ENCODE measurements around the gene ADAM15. TPM values are rescaled to one million over a fixed set of nuclear protein-coding genes. Genes with fewer than 3 reads are reported as not detected.

Gene ADAM15
- polyA plus RNA-seq, 1 donor from 2014 or later: 8.0 TPM

- no peaks in the 10 kb centered on the region for H3K36me3 Mint-ChIP-seq
- H3K9me3 Mint-ChIP-seq: peaks cover 0 to 1% (median 0%) of the 10 kb centered on the region in 3 donors
- H3K27ac Mint-ChIP-seq: peak overlapping the region; percentile 90 to 95 (median 92)
- peaks cover 31% of the 10 kb centered on the region for H3K27me3 Mint-ChIP-seq
- peaks cover 20 to 34% (median 25%) of the 10 kb centered on the region in 3 donors for H3K4me1 Mint-ChIP-seq
- H3K4me3 Mint-ChIP-seq: peak overlapping the region; percentile 88 to 99 (median 94)
These were observed 33.8 kb downstream of the ADAM15 start for GRCh38 chr1:155084722-155085503.

GRCh38 chr1:155085504-155086127, 34.5 kb downstream of the ADAM15 start:
- Mint-ChIP-seq H3K27me3 (peaks cover 29% of the 10 kb centered on the region), H3K36me3 (no peaks in the 10 kb centered on the region), H3K4me1 (peaks cover 20 to 34% (median 25%) of the 10 kb centered on the region in 3 donors), H3K9me3 (peaks cover 0 to 1% (median 0%) of the 10 kb centered on the region in 3 donors), H3K4me3 (peak overlapping the region; percentile 88 to 99 (median 94)), H3K27ac (peak overlapping the region; percentile 90 to 95 (median 92))

- Mint-ChIP-seq H3K4me3 (peak overlapping the region; percentile 51 to 99 (median 88)), H3K27ac (peak overlapping the region; percentile 46 to 92 (median 90)), H3K36me3 (peaks cover under 1% of the 10 kb centered on the region), H3K27me3 (peaks cover 26% of the 10 kb centered on the region), H3K4me1 (peaks cover 18 to 32% (median 23%) of the 10 kb centered on the region in 3 donors), H3K9me3 (peaks cover 0 to 1% (median 0%) of the 10 kb centered on the region in 3 donors)
These were observed 35.1 kb downstream of the ADAM15 start for GRCh38 chr1:155086128-155086741.

- peaks cover 14 to 27% (median 19%) of the 10 kb centered on the region in 3 donors for H3K4me1 Mint-ChIP-seq
- H3K27me3 Mint-ChIP-seq: peaks cover 20% of the 10 kb centered on the region
- H3K27ac Mint-ChIP-seq: peak overlapping the region in 1 of 3 donors; percentile 76
- peak overlapping the region in 2 of 4 donors; percentile 63 to 76 for H3K4me3 Mint-ChIP-seq
- H3K9me3 Mint-ChIP-seq: no peaks in the 10 kb centered on the region
- H3K36me3 Mint-ChIP-seq: peaks cover 1% of the 10 kb centered on the region
These were observed 35.9 kb downstream of the ADAM15 start for GRCh38 chr1:155086856-155087535.

- H3K27ac Mint-ChIP-seq: no peak overlapping the region
- H3K4me3 Mint-ChIP-seq: peak overlapping the region in 1 of 4 donors; percentile 14
- no peaks in the 10 kb centered on the region for H3K9me3 Mint-ChIP-seq
- H3K4me1 Mint-ChIP-seq: peaks cover 1 to 7% (median 2%) of the 10 kb centered on the region in 3 donors
- H3K36me3 Mint-ChIP-seq: peaks cover 1% of the 10 kb centered on the region
- H3K27me3 Mint-ChIP-seq: peaks cover 4% of the 10 kb centered on the region
These were observed 40.2 kb downstream of the ADAM15 start for GRCh38 chr1:155091071-155092051.

GRCh38 chr1:155092131-155092530, 41.0 kb downstream of the ADAM15 start:
- H3K27ac Mint-ChIP-seq: no peak overlapping the region
- H3K4me1 Mint-ChIP-seq: peaks cover 1 to 7% (median 2%) of the 10 kb centered on the region in 3 donors
- peaks cover 1% of the 10 kb centered on the region for H3K36me3 Mint-ChIP-seq
- H3K4me3 Mint-ChIP-seq: no peak overlapping the region
- H3K9me3 Mint-ChIP-seq: no peaks in the 10 kb centered on the region
- peaks cover 4% of the 10 kb centered on the region for H3K27me3 Mint-ChIP-seq

GRCh38 chr1:155092641-155093040, 41.5 kb downstream of the ADAM15 start:
- Mint-ChIP-seq H3K27ac (no peak overlapping the region), H3K9me3 (no peaks in the 10 kb centered on the region), H3K4me3 (no peak overlapping the region), H3K4me1 (peaks cover 1 to 3% (median 2%) of the 10 kb centered on the region in 3 donors), H3K27me3 (peaks cover 4% of the 10 kb centered on the region), H3K36me3 (peaks cover 1% of the 10 kb centered on the region)

- H3K9me3 Mint-ChIP-seq: no peaks in the 10 kb centered on the region
- peaks cover 1% of the 10 kb centered on the region for H3K36me3 Mint-ChIP-seq
- H3K27ac Mint-ChIP-seq: no peak overlapping the region
- no peak overlapping the region for H3K4me3 Mint-ChIP-seq
- H3K27me3 Mint-ChIP-seq: peaks cover 2% of the 10 kb centered on the region
- H3K4me1 Mint-ChIP-seq: peaks cover 0 to 2% (median 0%) of the 10 kb centered on the region in 3 donors
These were observed 43.0 kb downstream of the ADAM15 start for GRCh38 chr1:155093911-155094621.

GRCh38 chr1:155094622-155094948, 43.5 kb downstream of the ADAM15 start:
- Mint-ChIP-seq H3K4me3 (no peak overlapping the region), H3K27ac (no peak overlapping the region), H3K9me3 (no peaks in the 10 kb centered on the region), H3K36me3 (peaks cover 1% of the 10 kb centered on the region), H3K4me1 (peaks cover 0 to 2% (median 0%) of the 10 kb centered on the region in 3 donors), H3K27me3 (peaks cover 2% of the 10 kb centered on the region)

GRCh38 chr1:155099331-155099730, 48.2 kb downstream of the ADAM15 start:
- Mint-ChIP-seq H3K4me3 (no peak overlapping the region), H3K36me3 (no peaks in the 10 kb centered on the region), H3K4me1 (no peaks in the 10 kb centered on the region), H3K9me3 (no peaks in the 10 kb centered on the region), H3K27ac (no peak overlapping the region), H3K27me3 (peaks cover 2% of the 10 kb centered on the region)

- H3K4me1 Mint-ChIP-seq: peaks cover 0 to 2% (median 0%) of the 10 kb centered on the region in 3 donors
- H3K9me3 Mint-ChIP-seq: no peaks in the 10 kb centered on the region
- no peaks in the 10 kb centered on the region for H3K27me3 Mint-ChIP-seq
- no peak overlapping the region for H3K4me3 Mint-ChIP-seq
- H3K27ac Mint-ChIP-seq: no peak overlapping the region
- H3K36me3 Mint-ChIP-seq: no peaks in the 10 kb centered on the region
These were observed 52.2 kb downstream of the ADAM15 start for GRCh38 chr1:155103325-155103724.

- Mint-ChIP-seq H3K4me1 (peaks cover 0 to 2% (median 0%) of the 10 kb centered on the region in 3 donors), H3K4me3 (no peak overlapping the region), H3K9me3 (no peaks in the 10 kb centered on the region), H3K36me3 (peaks cover 2% of the 10 kb centered on the region), H3K27me3 (no peaks in the 10 kb centered on the region), H3K27ac (no peak overlapping the region)
These were observed 53.8 kb downstream of the ADAM15 start for GRCh38 chr1:155104605-155105534.

All from IgD-negative memory B cell (primary cell).